Renal cortical epithelial cell (primary cell): ENCODE measurements around the gene HOXA11. TPM values are rescaled to one million over a fixed set of nuclear protein-coding genes. Genes with fewer than 3 reads are reported as not detected.

Experiments
- DNase-seq: peaks from one replicate; pipeline ENCODE4 v3.0.0-alpha.2; 2011; ENCODE audit warnings: low read depth
- total RNA-seq: library from RNA; depleted of rRNA; stranded (reverse); fragments of >200 nt; gene quantifications from 2 replicates; pipeline ENCODE4 v1.2.3, GENCODE V29; 2014

The HOXA11 gene
- total RNA-seq, 1 donor from 2014 or later, result 5.4 TPM

DNA sequence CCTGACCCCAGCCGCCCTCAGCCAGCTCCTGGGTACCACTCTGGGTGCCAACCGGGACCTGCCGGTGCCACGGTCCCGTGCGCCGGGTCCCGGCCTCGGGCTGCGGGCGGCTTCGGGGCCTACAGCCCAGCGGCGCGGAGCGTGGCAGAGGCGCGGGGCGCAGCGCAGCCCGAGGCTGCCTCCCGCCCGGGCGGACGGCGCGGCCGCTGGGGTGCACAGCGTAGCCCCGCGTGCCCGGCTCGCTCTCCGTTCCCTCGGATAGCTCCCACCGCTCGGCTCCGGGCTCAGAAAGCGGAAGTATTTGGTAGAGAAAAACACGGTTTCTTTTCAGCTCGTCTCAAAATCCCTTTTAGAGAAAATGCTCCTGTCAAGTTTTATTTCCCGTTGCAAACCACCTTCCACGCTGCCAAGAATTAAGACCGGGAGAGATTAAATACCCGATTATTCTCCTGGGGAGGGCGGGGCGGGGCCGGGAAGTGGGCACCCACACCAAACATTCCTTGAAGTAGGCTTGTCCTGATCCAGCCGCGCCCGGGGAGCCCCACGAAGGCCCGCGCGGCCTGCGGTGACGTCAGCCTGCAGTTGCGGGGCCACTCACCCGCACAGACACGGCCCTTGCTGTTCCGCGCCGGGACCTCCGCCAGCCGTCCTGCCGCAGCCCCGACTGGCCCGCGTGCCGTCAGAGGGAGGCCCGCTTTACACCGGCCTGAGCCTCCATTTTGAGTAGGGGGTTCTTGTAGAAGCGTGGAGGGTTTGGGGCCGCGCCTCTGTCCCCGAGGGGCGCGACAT is 7.7 kb upstream of the HOXA11 start:
- DNase-seq, result no peak

DNA sequence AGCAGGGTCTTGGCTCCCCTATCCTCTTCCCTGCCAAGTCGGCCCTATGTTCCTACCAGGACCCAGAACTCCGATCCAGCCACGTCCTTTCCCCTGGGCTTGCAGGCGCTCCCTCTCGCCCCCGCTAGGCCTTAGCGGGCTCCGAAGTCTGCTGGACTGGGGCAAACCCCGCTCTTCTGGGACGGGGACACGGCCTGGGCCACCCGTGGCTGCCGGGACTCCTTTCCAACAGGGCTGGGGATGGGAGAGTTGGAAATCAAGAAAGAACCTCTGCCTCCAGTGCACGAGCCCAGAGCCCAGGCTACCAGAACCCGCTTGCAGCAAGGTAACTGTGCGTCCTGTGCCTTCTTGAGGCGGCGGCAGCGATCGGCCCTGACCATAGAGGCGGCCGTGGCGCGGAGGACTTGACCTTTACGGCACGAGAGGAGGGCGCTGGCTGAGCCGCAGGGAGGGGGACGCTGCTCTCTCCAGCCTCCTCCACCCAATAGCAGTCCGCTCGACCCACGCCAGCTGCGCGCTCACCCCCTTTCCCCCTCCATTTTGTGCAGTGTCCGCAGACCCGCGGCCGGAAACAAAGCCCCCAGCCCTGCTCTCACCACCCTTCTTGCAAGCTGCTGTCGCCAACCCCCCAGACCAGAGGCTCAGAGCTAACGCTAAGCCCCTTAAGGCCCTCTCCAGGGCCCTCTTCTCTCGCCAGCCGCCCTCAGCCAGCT is 7.0 kb upstream of the HOXA11 start:
- DNase-seq, result no peak

DNA sequence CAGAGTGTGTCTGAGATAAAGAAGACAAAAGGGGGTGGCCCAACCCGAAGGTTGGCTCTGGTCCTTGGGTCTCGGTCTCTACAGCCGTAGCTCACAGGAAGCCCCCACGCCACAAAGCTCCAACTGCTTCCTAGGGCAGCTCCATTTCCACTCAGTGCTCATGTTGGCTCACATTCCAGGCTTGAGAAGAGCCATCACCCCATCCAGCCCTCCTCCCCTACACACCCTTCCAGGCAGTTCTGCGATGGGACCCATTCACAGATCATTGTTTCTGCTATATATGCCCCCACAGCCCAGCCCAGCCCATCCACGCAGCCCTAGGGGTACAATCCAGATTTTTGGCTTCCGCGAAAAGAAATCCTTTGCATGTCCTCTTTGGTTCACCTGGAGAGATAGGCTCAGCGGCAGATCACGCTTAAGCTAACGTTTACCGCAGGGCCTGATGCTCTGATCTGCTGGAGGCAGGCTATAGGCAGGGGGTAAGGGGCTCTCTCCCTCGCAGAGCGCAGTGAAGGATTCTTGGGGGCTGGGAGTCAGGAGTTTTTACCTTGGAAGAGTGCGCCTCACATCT is 6.2 kb upstream of the HOXA11 start:
- DNase-seq, result no peak

DNA sequence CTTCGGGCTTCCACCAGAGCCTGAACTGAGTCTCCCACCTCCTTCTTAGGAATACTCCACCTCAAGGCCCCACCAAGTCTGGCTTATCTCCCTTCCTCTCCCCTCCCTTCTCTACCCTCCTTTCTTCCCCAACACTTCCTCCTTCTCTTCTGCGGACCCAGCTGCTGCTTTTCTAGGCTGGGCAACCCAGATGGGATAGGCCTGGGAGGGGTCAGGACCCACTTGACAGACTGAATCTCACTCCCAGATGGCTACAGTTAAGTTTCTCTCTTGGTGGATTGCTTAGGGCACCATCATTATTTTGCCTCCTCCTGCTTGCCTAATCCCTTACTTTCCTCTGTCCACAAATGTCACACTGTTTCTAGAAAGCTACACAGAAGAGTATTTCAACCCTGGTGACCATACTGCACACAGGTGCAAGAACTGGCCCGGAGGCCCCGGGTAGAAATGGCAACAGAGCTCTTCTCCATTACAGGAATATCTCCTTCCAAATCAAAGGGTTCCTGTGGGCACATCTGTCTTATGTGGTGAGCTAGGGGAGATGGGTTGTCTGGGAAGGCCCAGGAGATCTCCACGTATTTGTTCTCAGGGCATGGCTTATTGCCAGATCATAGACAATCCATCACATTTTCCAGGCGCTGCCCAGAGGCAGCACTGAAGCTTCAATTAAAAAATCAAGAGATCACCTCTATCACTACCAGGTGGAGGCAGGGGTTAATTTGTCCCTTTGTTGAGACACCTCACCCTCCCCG is 5.1 kb upstream of the HOXA11 start:
- DNase-seq, result no peak

DNA sequence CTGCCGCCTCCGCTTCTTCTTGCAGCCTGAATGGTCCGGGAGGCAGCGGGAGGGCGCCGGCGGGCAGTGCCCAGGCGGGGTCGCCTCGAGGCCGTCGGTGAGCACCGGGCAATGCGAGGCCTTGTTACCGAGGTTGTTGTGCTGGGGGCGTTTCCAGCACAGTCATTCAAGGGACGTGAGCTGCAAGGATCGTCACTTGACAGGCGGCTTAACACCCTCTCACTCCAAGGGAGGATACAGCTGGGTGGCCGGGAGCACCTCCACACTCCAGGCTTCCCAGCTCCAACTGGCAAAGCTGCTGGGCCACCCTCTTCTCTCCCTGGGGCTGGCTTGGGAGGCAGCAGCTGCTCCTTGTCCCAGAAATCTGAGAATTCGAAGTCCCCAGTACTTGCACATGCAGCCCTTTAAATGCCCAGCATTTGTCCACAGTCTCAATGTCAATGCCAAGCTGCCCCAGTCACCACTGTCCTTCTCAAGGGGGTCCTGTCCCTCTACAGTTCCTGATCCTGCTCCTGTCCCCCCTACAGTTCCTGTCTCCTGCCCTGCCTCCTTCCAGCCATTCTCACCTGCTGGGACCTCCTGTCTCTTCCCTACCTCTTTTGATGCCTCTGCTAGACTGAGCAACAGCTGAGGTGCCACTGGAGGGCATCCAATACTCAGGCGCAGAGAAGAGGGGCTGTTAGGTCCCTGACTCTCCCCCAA is 4.4 kb upstream of the HOXA11 start:
- DNase-seq, result no peak

DNA sequence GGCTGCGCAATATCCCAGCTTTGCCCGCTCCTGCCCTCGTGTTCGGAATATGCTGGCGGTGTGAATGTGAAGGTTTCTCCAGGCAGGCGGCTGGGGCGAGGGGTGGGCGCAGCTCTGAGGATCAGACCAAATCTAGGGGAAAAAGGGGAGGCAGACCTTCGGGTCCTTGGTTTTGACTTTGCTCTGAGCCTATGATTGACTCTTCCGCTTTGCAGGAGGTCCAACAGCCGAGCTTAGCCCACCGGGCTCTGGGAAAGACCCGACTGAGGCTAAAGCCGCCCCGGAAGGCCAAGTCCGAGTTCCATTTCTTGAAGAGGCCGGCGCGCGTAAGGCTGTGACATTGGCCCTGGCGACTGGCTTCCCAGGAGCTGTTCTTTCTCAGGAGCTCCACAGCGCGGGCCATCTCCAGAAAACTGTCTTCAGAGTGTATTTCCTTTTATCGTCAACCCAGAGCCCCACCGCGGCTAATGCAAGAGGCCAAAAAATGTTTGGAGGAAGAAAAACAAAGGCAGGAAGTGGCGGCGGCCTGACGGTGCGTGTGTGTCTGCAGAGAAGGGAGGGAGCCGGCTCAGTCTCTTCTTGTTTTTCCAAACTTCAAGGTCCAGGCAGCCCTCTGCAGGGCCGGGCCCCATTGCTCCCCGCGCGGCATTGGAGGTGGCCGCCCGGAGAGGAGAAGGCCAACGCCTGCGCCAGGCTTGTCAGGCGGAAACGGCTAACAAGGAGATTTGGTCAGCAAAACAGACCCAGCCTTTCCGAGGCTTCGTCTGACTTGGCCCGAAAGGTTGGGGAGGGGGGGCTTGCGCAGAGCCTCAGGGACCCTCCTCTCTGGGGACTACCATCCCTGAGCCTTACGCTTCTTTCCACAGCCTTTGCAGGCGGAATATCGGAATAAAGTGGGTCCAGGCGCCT is 3.6 kb upstream of the HOXA11 start:
- no peak for DNase-seq

DNA sequence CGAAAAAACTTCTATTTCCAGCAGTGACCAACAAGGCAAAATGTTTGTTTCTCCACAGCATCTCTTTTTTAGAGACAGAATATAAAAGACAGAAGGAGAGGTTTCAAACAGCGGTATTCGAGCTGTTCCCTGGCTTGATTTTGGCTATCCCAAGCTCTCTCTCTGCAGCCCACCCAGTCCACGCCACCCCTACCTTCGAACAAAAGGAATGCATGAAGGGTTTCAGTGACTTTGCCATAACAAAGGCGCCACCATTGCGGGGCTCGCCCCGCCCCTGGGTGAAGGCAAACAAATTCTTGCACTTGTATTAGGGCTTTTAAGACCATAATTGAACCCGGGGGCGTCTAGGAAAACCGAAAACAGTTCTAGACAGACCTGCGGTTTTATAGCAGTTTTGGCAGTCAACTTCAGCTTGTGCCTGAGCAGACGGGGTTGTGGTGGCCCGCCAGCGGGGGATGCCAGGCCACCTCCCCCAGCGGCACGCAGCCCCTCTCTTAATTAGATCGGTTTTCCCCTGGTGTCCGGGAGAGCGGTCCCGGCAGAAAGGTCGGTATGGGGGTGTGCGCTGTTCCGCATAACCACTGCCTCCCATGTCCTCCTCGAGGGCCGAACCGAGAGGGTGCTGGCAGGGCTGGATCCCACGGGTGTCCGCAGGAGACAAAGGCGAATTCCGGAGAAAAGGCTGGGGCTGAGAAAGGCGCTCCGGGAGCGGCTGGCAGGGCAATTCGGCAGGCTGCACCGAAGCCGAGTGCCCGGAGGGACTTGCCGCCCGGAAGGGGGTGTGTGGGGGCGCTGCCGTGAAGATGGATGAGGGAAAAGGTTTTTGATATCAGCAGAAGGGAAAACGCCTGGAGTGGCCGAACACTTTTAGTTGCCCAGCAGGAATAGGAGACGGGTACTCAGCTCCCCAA is 2.7 kb upstream of the HOXA11 start:
- DNase-seq, result no peak

DNA sequence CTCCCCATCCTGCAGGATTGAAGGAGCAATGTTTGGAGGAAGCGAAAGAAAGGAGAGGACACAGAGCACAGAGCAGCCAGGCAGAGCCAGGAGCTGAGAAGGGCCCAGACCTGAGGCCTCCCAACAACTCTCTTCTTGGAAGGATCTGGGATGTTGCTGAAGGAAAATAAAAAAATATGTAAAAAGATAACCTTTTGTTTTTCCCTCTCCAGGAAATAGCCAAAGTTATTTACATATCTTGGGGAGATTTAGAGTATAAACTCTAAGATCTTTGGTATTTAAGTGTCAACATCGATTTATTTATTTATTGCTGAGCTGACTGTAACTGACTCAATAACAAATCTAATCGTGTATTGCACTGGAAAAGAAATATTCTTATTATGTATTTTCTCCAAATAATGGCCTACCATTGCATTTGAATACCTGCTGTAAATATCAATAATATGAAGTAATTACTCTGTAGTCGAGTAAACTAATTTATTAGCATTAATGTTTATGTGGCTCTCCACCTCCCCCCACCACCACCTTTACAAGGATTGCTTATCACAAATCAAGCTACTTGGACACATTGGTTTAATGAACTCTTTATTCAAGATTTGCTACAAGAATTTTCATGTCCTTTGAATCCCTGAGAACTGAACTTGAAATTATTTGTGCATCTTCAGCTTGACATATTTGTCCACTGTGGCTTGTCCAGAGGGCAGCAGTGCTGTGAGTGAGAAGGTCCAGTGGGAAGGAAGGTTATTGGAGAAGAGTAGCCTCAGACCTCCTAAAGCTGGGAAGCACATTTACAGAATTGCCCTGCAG is 1.8 kb upstream of the HOXA11 start:
- no peak for DNase-seq

DNA sequence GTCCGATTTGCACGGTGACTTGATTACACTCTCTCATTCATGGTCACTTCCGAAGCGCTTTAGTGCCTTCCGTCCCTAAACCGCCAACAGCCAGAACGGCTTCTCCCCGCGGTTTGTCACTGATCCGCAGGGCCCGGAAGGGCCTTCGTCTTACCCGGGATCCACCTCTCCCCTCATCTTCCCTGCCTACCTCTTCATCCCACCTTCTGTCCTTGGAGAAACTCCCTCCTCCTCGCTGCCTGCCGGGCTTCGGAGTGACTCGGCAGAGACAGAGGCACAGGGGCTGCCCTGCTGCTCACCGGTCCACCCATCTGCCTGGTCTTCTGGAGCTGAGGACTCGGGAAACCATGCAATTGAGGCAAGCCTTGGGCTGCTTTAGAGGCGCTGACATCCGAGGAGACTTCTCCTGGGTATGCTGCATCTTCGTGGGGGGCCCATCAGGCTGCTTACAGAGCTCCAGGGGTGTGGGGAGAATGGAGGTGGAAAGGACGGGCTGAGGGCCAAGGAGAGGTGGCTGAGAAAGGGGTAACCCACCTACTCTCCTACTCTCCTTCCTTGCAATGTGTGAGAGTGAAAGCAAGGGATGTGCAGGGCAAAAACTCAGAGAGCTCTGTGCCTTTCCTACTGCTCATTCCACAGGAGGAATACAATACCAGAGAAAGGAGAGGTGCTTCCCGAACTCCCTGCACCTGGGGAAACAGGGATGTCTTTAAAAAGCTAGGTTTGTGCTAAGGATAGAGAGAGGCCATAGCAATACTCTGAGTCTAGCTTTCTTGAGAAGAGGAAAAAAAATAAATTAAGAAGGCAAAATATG is 1.0 kb upstream of the HOXA11 start:
- DNase-seq, result no peak

DNA sequence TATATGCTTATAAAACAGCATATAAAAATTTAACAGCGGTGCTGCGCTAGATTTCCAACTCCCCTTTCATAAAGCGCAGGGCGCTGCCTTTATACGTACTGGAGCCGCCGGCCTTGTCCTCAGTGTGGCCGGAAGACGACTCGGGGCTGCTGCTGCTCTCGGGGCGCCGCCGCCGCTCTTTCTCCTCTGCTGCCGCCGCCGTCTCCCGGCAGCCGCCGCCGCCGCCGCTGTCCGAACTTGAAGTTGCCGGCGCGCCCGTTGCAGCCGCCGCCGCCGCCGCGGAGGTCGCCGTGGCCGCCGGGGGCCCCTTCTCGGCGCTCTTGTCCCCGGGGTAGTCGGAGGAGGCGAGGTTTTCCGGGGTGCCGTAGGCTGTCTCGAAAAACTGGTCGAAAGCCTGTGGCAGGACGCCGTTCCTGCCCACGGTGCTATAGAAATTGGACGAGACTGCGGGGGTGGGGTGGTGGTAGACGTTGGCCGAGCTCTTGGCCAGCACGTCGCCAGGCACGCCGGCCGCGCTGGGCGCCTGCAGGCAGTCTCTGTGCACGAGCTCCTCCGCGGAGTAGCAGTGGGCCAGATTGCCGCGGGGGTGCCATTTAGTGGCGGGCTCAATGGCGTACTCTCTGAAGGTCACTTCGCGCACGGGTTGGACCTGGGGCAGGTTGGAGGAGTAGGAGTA is 557 bp downstream of the HOXA11 start:
- no peak for DNase-seq

DNA sequence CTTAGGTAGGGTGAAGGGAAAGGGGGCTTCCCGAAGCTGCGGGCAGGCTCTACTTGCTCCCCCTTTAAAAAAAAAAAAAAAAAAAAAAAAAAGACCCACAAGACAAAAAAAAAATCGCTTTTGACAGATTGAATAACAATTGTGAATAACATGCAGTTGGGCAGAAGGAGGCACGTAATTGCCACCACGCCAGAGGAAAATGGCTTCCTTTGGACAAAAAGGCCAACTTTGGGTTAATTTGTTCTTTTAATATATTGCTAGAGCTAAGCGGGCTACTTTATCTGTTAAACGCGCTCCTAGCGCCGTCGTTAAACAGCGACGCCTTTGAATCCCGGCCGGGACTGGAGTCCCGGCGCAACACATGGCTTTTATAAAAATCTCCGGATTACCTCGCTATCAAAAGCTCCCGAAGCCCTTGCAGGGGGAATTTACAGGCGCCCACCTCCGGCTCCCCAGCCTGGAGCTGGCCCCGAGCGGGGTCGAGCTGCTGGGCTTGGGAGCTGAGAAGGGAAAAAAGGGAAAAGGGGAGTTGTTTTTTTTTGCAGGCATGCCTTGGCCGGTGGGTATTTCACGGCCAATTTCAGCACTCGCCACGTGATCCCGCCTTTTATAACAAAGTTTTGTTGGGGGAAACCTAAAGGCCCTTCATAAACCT is 1.2 kb downstream of the HOXA11 start:
- DNase-seq, result no peak

DNA sequence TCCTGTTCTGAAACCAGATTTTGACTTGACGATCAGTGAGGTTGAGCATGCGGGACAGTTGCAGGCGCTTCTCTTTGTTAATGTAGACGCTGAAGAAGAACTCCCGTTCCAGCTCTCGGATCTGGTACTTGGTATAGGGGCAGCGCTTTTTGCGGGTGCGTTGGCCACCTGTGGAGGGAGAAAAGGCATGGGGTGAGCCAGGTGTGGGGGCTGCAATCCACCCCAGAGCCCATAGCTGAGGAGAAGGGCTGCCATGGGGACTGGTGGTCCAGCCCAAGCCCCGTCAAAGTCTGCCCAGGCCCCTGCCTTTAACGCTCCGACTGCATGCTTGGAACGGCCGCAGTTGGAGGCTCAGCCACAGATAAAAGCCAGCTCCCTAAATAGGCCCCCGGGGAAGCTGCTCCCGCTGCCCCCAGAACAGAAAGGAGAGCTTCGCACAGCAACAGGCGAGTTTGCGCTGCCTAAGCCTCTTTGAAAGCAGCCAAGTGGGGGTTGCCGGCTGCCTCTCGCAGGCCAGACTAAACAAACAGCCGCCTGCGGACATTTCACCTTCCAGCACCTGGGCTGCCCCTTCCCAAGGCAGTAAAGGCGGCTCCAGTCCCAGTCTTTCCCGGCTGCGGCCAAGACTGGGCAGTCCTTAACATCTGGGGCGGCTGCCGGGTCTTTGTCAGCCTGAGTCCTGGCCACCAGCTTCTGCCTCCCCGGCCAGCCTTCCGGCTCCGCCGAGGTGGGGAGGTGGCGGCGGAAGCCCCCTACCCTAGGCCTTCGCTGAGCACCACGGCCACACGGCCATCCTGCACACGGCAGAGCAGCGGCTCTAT is 2.0 kb downstream of the HOXA11 start:
- DNase-seq, result no peak

DNA sequence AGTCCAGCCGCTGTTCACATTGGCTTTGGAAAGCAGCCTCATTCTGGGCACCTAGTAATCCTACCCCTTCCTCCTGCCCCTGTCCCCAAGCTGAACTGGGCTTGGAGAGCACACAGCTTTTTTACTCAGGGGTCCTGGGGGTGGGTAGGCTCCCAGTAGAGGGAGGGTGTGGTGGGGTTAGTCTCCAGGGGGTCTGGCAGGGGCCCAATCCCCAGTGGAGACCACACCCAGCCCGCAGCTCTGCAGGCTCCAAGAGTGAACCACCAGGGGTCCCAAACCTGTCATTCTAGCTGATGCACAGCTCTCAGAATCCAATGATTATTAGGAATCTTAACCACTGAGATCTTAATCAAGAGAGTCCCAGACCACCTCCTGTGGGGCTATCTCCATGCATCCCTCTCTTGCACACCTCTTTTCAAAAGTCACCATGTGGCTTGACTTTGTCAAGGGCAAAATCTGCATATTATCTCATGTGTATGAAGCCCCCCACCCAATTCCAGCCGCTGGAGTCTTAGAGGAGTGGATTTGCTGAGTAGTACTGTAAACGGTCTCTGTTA is 2.7 kb downstream of the HOXA11 start:
- no peak for DNase-seq

DNA sequence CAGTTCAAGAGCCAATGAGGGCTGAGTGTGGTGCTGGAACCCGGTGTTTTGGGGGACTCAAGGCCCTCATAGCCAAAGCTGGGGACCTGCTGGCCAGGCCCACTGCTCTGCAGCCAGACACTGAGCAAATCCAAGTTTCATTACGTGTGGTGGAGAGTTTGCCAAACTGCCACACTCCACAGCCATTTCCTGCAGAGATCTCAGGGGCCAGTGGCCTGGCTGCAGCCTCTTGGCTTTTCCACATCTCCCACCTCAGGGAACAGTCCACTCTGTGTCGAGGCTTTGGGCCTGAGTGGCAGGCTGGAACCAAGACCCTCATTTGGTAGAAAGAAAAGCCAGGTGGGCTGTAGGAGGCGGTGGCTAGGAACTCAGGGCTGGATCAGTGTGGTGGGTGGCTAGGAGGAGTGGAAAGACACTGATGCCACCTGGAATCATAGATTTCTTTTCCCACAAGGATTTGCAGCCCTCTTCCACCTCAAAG is 3.2 kb downstream of the HOXA11 start:
- no peak for DNase-seq
